Stimulated activated CD4-positive, alpha-beta T cell treated with anti-CD3 and anti-CD28 coated beads, TNF-alpha, amount 100 ng/mL, for 24 hours (primary cell): Measurements from ENCODE around the gene FNDC10.
"Not testable (repeated sequence)": the region's sequence is repeated elsewhere in the genome, so short reads cannot be mapped to it uniquely, and the experiment has no call there.

Experiments
- DNase-seq, 3 experiments: peaks; one replicate each; pipeline ENCODE4 v3.0.0-alpha.2; 2020; ENCODE audit warnings: low read depth in 3 of 3

Gene FNDC10

GRCh38 chr1:1567891-1568291, 32.0 kb downstream of the FNDC10 start:
- DNase-seq: no peak

GRCh38 chr1:1567152-1567875, 32.6 kb downstream of the FNDC10 start:
- no peak for DNase-seq

GRCh38 chr1:1565340-1565739, 34.6 kb downstream of the FNDC10 start:
- DNase-seq: no peak

GRCh38 chr1:1564268-1564667, 35.7 kb downstream of the FNDC10 start:
- no peak for DNase-seq

GRCh38 chr1:1563688-1564087, 36.2 kb downstream of the FNDC10 start:
- DNase-seq: no peak

GRCh38 chr1:1562556-1563195, 37.3 kb downstream of the FNDC10 start:
- no peak for DNase-seq

GRCh38 chr1:1561801-1562470, 38.0 kb downstream of the FNDC10 start:
- no peak for DNase-seq

GRCh38 chr1:1560178-1560577, 39.8 kb downstream of the FNDC10 start:
- DNase-seq: no peak

GRCh38 chr1:1559066-1559465, 40.9 kb downstream of the FNDC10 start:
- no peak for DNase-seq

GRCh38 chr1:1558591-1558990, 41.3 kb downstream of the FNDC10 start:
- DNase-seq: no peak

GRCh38 chr1:1557688-1558087, 42.2 kb downstream of the FNDC10 start:
- DNase-seq: not testable (repeated sequence)

- not testable (repeated sequence) for DNase-seq
Measured at GRCh38 chr1:1556961-1557360, 43.0 kb downstream of the FNDC10 start.

- no peak for DNase-seq
Measured at GRCh38 chr1:1556505-1556904, 43.4 kb downstream of the FNDC10 start.

- DNase-seq: no peak
Measured at GRCh38 chr1:1554926-1555915, 44.7 kb downstream of the FNDC10 start.

- DNase-seq: no peak
Measured at GRCh38 chr1:1554550-1554925, 45.4 kb downstream of the FNDC10 start.

- no peak for DNase-seq
Measured at GRCh38 chr1:1553821-1554494, 46.0 kb downstream of the FNDC10 start.

- DNase-seq: no peak
Measured at GRCh38 chr1:1552263-1552639, 47.7 kb downstream of the FNDC10 start.

GRCh38 chr1:1551524-1552262, 48.2 kb downstream of the FNDC10 start:
- no peak for DNase-seq

- no peak for DNase-seq
Measured at GRCh38 chr1:1550591-1551432, 49.1 kb downstream of the FNDC10 start.

- DNase-seq: no peak
Measured at GRCh38 chr1:1550087-1550486, 49.8 kb downstream of the FNDC10 start.
